CD4-positive, alpha-beta T cell treated with Interleukin-4 for 4 hours (primary cell): ENCODE data around the gene PCNT.
"Not testable (repeated sequence)": the region's sequence is repeated elsewhere in the genome, so short reads cannot be mapped to it uniquely, and the experiment has no call there.

Experiments
- DNase-seq: peaks from one replicate; pipeline ENCODE4 v3.0.0-alpha.2; 2020

The PCNT gene

DNA sequence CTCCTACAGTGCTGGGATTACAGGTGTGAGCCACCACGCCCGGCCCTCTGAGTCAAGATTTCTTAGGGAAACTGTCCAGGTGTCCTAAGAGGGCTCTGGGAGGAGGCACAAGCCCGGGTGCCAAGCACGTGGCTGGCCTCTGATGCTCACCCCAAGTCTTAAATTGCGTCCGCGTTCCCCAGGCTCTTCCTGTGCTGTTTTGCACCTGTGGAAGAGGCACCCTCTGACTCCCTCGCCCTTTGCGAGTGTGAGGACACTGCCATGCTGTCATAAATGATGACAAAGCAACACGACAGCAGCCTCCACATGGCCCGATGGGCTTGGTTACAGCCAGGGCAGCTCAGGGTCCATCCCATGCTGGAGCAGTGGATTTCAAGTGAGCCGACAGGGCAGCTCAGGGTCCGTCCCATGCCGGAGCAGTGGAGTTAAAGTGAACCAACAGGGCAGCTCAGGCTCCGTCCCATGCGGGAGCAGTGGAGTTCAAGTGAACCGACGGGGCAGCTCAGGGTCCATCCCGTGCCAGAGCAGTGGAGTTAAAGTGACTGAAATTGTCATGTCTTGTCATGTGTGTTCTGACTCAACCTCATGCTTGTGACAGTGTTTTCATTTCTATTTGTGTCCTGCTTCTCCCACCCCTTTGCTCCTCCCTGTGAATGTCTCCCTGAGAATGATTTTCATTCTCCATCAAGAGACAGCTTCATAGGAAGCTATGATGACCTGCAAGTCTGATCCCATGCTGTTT lies 33.9 kb downstream of the PCNT start:
- no peak for DNase-seq

GRCh38 chr21:46361176-46361575 lies 37.2 kb downstream of the PCNT start:
- DNase-seq = no peak

DNA sequence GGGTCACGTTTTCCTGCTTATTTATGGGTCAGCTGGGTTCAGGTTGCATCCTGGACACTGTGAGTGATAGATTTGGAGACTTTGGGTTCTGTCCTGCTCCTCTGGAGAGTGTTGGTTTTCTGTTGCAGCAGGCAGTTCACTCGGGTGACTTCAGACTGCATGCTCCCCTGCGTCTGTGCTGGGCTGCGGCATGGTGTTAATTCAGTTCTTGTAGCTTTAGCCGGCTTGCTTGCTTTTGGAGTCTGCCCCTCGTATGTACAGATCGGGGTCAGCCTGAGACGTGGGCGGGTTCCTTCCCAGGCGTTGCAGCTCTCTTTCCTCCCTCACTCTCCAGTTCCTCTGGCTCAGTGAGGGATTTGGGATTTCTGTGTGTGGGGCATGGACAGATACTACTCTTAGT lies 38.0 kb downstream of the PCNT start:
- DNase-seq = no peak

- DNase-seq = no peak
Measured at GRCh38 chr21:46362946-46363345, 39.0 kb downstream of the PCNT start.

- no peak for DNase-seq
Measured at GRCh38 chr21:46363698-46364097, 39.7 kb downstream of the PCNT start.

DNA sequence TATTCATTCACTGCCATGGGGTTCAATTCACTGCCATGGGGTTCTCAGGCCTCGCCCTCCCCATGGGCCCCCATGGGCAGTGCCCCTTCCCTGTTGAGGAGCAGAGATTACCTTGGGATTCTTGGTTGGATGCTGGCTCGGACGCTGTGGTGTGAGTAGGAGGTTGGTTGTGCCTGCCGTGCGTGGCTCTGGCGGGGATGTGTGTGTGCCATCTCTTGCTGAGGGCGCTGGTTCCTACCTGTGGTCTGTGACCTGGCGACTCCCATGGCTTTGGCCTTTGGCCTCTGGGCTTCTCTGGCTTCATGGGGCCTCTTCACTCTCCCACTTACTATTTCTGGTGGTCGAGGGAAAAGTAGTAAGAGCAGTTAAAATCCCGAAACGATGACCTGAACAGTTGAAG lies 42.1 kb downstream of the PCNT start:
- DNase-seq = no peak

DNA sequence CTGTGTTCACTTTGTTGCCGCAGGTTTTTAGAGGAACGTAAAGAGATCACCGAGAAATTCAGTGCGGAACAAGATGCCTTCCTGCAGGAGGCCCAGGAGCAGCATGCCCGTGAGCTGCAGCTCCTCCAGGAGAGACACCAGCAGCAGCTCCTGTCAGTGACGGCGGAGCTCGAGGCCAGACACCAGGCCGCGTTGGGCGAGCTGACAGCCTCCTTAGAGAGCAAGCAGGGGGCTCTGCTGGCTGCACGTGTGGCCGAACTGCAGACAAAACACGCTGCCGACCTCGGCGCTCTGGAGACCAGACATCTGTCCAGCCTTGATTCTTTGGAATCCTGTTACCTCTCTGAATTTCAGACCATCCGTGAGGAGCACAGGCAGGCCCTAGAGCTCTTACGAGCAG lies 42.6 kb downstream of the PCNT start:
- no peak for DNase-seq

GRCh38 chr21:46366966-46367365 lies 43.0 kb downstream of the PCNT start:
- DNase-seq = no peak

DNA sequence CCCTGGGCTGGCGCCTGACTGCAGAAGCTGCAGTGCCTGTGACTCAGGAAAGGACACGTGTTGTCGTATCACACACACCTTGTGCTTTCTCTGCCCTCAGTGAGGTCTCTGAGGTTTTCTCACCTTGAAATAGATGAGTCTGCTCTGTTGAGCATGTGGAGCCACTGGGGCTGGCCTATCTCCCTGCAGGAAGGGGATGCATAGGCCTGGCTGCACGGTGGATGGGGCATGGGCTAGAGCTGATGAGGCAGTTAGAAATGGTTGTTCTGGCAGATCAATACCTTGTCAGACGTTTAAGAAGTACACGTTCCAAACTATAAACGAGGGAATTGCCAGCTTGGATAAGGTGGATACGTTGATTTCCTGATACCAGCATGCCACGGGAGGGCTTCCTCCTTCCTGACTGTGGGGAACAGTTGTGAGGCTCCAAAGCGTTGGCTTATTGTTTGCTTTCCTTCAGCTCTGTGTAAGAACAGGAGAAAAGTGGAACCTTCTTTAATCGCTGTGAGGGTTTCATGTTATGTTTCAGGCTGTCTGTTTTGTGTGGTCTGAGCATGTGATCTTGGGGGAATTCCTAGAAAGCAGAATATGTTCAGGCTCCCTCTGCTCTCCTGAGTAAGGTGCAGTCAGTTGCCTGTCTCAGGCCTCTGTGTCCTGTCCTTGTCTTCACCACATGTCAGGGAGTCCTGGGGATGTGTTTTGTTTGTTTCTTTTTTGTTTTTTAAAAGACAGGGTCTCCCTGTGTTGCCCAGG lies 44.8 kb downstream of the PCNT start:
- peak; percentile 68 for DNase-seq

DNA sequence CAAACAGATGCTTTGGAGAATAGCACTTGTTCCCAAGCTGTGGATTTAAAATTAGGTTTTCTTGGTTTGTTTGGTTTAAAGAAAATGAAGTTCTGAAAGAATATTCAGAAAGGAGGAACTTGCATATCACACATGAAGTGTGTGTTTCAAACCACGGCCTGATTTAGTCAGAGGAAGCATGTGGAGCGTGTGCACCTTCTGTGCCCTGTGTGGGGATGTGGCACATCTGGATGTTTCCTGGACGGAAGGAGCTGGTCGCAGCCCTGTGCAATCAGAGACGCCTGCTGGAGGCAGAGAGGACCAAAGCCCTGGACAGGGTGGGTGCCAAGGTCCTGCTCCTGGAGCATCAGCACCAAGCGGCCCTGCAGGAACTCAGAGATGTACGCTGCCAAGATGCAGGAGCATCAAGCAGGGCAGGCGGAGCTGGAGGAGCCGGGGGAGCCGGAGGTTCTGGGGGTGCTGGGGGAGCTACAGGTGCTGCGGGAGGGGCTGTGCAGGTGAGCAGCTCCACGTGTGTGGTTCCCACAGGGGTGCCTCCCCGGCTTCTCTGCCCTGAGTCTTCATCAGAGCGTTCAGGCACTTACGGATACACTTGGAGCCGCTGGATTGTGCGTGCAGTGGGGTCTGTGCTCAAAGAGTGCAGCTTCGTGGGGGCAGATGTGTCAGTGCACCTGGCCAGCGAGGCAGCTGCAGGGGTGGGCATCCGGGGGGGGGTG lies 45.7 kb downstream of the PCNT start:
- DNase-seq = no peak

- no peak for DNase-seq
Measured at GRCh38 chr21:46371204-46372013, 47.5 kb downstream of the PCNT start.

GRCh38 chr21:46372014-46372485 lies 48.1 kb downstream of the PCNT start:
- DNase-seq = no peak

GRCh38 chr21:46372947-46373346 lies 49.0 kb downstream of the PCNT start:
- DNase-seq = not testable (repeated sequence)

- DNase-seq = no peak
Measured at GRCh38 chr21:46374761-46375389, 50.9 kb downstream of the PCNT start.

DNA sequence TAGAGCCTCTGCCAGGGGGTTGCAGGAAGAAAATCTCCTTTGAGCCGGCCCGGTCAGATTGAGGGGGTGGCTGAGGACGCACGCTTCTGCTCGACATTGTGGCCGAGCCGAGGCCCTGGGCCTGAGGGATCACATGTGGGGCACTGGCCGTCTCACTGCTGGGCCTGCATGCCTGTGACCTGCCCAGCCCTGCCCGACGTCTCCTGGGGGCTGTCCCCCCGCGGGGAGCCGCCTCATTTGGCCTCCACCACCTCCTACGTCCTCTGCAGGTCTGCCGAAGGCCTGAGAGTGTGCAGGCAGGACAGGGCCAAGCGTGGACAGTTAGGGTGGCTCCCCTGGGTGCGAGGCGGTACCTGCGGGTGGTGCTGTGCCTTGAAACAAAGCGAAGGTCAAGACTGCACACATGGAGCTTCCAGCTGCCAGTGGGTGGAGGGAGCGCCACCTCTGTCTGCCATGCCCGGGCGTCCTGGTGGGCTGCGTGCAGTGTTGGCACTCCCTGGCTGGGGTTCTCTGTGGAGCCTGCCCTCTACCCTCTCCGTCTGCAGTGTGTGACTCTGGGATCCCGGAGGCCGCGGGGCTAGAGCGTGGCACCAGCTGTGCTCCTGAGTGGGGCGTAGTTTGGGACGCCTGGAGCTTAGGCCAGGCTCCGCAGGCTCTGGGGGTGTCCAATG lies 51.7 kb downstream of the PCNT start:
- DNase-seq = no peak

- no peak for DNase-seq
Measured at GRCh38 chr21:46376231-46376628, 52.3 kb downstream of the PCNT start.

DNA sequence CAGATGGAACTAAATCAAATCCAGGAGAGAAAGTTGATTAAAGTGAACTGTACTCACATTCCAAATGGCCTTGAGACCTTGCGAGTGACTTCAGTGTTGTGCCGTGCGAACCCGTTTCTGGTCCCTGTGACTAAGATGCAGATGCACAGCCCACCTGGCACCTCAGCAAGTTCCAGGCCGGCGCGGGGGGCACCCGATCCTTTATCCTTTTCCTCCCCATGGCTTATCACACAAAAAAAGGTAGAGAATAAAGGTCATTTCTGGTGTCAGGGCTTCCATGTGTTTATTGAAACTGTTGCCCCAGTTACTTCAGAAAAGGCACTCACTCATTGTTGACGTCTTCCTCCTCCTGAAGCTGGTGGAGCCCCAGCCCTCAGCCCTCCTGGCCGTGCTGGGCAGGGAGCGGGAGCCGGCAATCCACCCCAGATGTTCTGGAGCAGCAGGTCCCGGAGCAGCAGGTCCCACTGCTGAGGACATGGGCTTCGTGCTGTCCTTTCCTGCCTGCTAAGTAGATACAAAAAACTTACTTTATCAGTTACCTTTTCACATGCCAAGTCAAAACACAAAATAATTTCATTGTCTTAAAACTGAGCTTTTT lies 53.0 kb downstream of the PCNT start:
- no peak for DNase-seq

DNA sequence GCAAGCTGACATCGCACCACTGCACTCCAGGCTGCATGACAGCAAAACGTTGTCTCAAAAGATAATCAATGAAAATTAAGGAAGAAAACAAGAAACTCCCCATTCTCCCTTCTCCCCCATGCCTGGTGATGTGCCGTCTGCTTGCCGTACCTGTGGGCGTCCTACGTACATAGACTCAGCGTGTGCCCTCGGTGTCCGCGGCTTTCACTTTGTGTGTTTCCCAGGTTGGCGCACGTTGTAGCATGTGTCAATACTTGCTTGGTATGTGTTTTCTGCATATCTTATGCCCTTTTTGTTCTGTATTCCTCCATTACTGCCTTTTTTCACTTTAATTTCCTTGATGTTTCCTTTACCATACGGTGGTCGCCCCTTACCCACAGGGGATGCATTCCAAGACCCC lies 53.8 kb downstream of the PCNT start:
- no peak for DNase-seq

- no peak for DNase-seq
Measured at GRCh38 chr21:46379105-46379504, 55.1 kb downstream of the PCNT start.

DNA sequence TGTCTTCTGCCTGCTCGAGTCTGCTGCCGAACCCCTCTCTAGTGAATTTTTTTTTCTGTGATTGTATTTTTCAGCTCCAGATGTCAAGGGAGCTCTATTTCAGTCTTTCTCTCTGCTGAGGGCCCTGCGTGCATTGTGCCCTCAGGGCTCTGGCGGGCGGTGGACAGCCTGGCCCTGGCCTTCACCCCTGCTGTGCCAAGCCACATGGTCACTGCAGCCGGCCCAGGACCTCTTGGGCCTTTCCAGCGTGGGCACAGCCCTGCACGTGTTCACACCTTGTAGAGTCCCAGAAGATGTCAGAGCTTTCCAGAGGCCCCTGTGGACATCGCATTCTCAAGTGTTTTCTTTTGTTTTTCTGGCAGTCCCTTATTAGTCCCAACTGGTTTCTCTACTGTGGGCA lies 55.7 kb downstream of the PCNT start:
- no peak for DNase-seq

GRCh38 chr21:46381541-46381940 lies 57.6 kb downstream of the PCNT start:
- no peak for DNase-seq
